K562 (cell line): Measurements from ENCODE around the gene PTRH2. TPM values are rescaled to one million over a fixed set of nuclear protein-coding genes. Genes with fewer than 3 reads are reported as not detected.
A peak's percentile ranks its signal among the peaks of the same experiment; 100 is the strongest.

Experiments
- ATAC-seq: fragments of 200-7000 bp; cut with Tn5 transposase; 3 replicates; pipeline ENCODE4 v1.9.1; 2020; ENCODE audit warnings: moderate library complexity
- BruUV-seq: library from RNA; stranded (reverse); fragments of 400-500 nt; replicated peaks from 2 replicates; lab custom pipeline; 2021; lab: Mats Ljungman, UMichigan
- CTCF ChIA-PET: fragments of 300-600 bp; formaldehyde crosslinking; extraction: SDS; loops from one replicate; lab custom pipeline; 2021; ENCODE audit warnings: low intra/inter-chr PET ratio; lab: Yijun Ruan, JAX
- POLR2A ChIA-PET: fragments of 300-600, 350-650 bp; sonication (Branson Sonifier 250); formaldehyde crosslinking; extraction: SDS; loops from one replicate; lab custom pipeline; 2021; ENCODE audit warnings: antibody characterized with exemption, inconsistent platforms; lab: Yijun Ruan, JAX
- DNase-seq, 4 experiments: peaks; one replicate each; pipeline versions ENCODE4 v3.0.0 to v3.0.0-alpha.2; 2011 to 2018; ENCODE audit warnings: low spot score in 3 of 4, mixed read lengths in 3 of 4; ENCODE audit errors: extremely low read depth in 1 of 4
- FAIRE-seq: peaks from 2 replicates; lab custom pipeline; 2011; peaks lifted over from hg19 to GRCh38; lab: Jason Lieb, UNC
- H2AFZ ChIP-seq: 2 replicates; pipeline ENCODE4 v1.6.0; 2011; ENCODE audit warnings: low read depth, low read length, control low read depth, inconsistent platforms
- H3K27ac ChIP-seq: fragments of 200-600 bp; 3 replicates; pipeline ENCODE4 v1.8.0; 2011; ENCODE audit warnings: low read depth, mild to moderate bottlenecking, control low read depth, inconsistent platforms, low read length, moderate library complexity, mixed read lengths; ENCODE audit errors: extremely low read depth
- H3K27me3 ChIP-seq, 2 experiments: fragments of 300-600 bp in 1 of 2; 2 replicates in 1 of 2; 3 replicates in 1 of 2; pipeline versions ENCODE4 v1.6.0 to v1.8.0; 2011; ENCODE audit warnings: inconsistent platforms in 2 of 2, low read length in 2 of 2, mild to moderate bottlenecking in 1 of 2, mixed read lengths in 1 of 2, moderate library complexity in 1 of 2; ENCODE audit not compliant: control insufficient read depth in 2 of 2, insufficient read depth in 2 of 2
- H3K36me3 ChIP-seq: fragments of 300-600 bp; 3 replicates; pipeline ENCODE4 v1.8.0; 2011; ENCODE audit warnings: mild to moderate bottlenecking, low read length, inconsistent platforms; ENCODE audit not compliant: control insufficient read depth, insufficient read depth
- H3K4me1 ChIP-seq, 2 experiments: fragments of 200-600 bp in 1 of 2; replicated peaks in 1 of 2; 2 replicates in 1 of 2; 3 replicates in 1 of 2; pipeline versions ENCODE4 v1.5.1 to v1.8.0; 2011; ENCODE audit warnings: inconsistent platforms in 2 of 2, low read length in 2 of 2, mild to moderate bottlenecking in 1 of 2, mixed read lengths in 1 of 2, moderate library complexity in 1 of 2; ENCODE audit not compliant: control insufficient read depth in 2 of 2, insufficient read depth in 2 of 2
- H3K4me2 ChIP-seq: 2 replicates; pipeline ENCODE4 v1.6.1; 2011; ENCODE audit warnings: low read length, control low read depth, inconsistent platforms, mixed read lengths; ENCODE audit not compliant: insufficient read depth
- H3K4me3 ChIP-seq: fragments of 200-600 bp; sonication (generic), shearing (Covaris generic); 2 replicates; pipeline ENCODE4 v1.5.1; 2016; ENCODE audit warnings: control low read depth, inconsistent platforms
- H3K79me2 ChIP-seq: fragments of 200-600 bp; 3 replicates; pipeline ENCODE4 v1.8.0; 2011; ENCODE audit warnings: low read length, inconsistent platforms; ENCODE audit not compliant: control insufficient read depth, insufficient read depth
- H3K9ac ChIP-seq, 2 experiments: 2 replicates each; pipeline versions ENCODE4 v1.6.0 to v1.6.1; 2011; ENCODE audit warnings: low read depth in 2 of 2, low read length in 2 of 2, control low read depth in 1 of 2, inconsistent platforms in 1 of 2, mild to moderate bottlenecking in 1 of 2, mixed read lengths in 1 of 2; ENCODE audit not compliant: insufficient read depth in 1 of 2
- H3K9me1 ChIP-seq: one replicate; pipeline ENCODE4 v1.6.0; 2011; ENCODE audit warnings: inconsistent platforms, mild to moderate bottlenecking, low read length, moderate library complexity; ENCODE audit not compliant: control insufficient read depth, insufficient read depth
- H3K9me3 ChIP-seq: replicated peaks from 2 replicates; pipeline ENCODE4 v1.5.1; 2011; ENCODE audit warnings: low read depth, low read length, inconsistent platforms; ENCODE audit not compliant: control insufficient read depth, insufficient read depth
- H4K20me1 ChIP-seq: replicated peaks from 2 replicates; pipeline ENCODE4 v1.6.1; 2011; ENCODE audit warnings: low read length, inconsistent platforms, mixed read lengths; ENCODE audit not compliant: control insufficient read depth, insufficient read depth
- ARID1B ChIP-seq: fragments of 450-650 bp; IDR thresholded peaks from 2 replicates; pipeline ENCODE4 v1.6.1; 2016; ENCODE audit warnings: antibody characterized with exemption, mild to moderate bottlenecking, inconsistent platforms
- BHLHE40 ChIP-seq: IDR thresholded peaks from 2 replicates; pipeline ENCODE4 v1.6.1; 2011; ENCODE audit warnings: low read length, improper control_type of control experiment
- CREB1 ChIP-seq, 2 experiments: sonication (generic) in 1 of 2; formaldehyde crosslinking in 1 of 2; IDR thresholded peaks; 2 replicates each; pipeline versions ENCODE4 v1.6.1 to v1.8.0; 2012 to 2022; ENCODE audit warnings: inconsistent platforms in 1 of 2, mild to moderate bottlenecking in 1 of 2, missing genetic modification reagents in 1 of 2, moderate library complexity in 1 of 2
- GABPB2 ChIP-seq: fragments of 250-450 bp; sonication (Bioruptor Pico); conservative IDR thresholded peaks from 2 replicates; pipeline ENCODE4 v1.5.1; 2021; ENCODE audit warnings: mild to moderate bottlenecking
- HIVEP1 ChIP-seq: fragments of 250-450 bp; sonication (Bioruptor Pico); IDR thresholded peaks from 2 replicates; pipeline ENCODE4 v1.4.0; 2020; ENCODE audit warnings: mild to moderate bottlenecking
- MAFK ChIP-seq: IDR thresholded peaks from 2 replicates; pipeline ENCODE4 v1.6.1; 2011; ENCODE audit warnings: low read length, improper control_type of control experiment
- MNT ChIP-seq, 2 experiments: fragments of 450-650 bp; conservative IDR thresholded peaks; 2 replicates each; pipeline ENCODE4 v1.6.1; 2017; ENCODE audit warnings: mild to moderate bottlenecking in 2 of 2, moderate library complexity in 2 of 2
- MXD1 ChIP-seq: fragments of 250-450 bp; sonication (Bioruptor Pico); IDR thresholded peaks from 2 replicates; pipeline ENCODE4 v1.8.0; 2021; ENCODE audit warnings: borderline replicate concordance, mild to moderate bottlenecking, moderate library complexity; ENCODE audit not compliant: poor library complexity, severe bottlenecking
- MYNN ChIP-seq, 2 experiments: sonication (generic); formaldehyde crosslinking in 1 of 2; IDR thresholded peaks; 2 replicates each; pipeline versions ENCODE4 v1.5.0 to v1.6.1; 2016 to 2020; ENCODE audit warnings: antibody characterized with exemption in 1 of 2, missing genetic modification reagents in 1 of 2
- NCOA1 ChIP-seq: fragments of 450-650 bp; IDR thresholded peaks from 2 replicates; pipeline ENCODE4 v1.6.1; 2016; ENCODE audit warnings: low read depth
- NCOR1 ChIP-seq: fragments of 450-650 bp; IDR thresholded peaks from 2 replicates; pipeline ENCODE4 v1.6.1; 2016; ENCODE audit warnings: mild to moderate bottlenecking, moderate library complexity
- NFE2 ChIP-seq: IDR thresholded peaks from 2 replicates; pipeline ENCODE4 v1.6.1; 2014; ENCODE audit warnings: antibody characterized with exemption, low read depth
- PHB2 ChIP-seq: fragments of 450-650 bp; IDR thresholded peaks from 2 replicates; pipeline ENCODE4 v1.6.1; 2017; ENCODE audit warnings: low read depth
- PML ChIP-seq: IDR thresholded peaks from 2 replicates; pipeline ENCODE4 v1.6.1; 2012; ENCODE audit warnings: low read length, inconsistent platforms
- POLR2AphosphoS5 ChIP-seq: IDR thresholded peaks from 2 replicates; pipeline ENCODE4 v1.6.1; 2011; ENCODE audit warnings: mild to moderate bottlenecking, low read depth, low read length, moderate library complexity; ENCODE audit not compliant: control insufficient read depth, insufficient read depth
- RFX7 ChIP-seq: fragments of 250-450 bp; sonication (Bioruptor Pico); IDR thresholded peaks from 2 replicates; pipeline ENCODE4 v1.5.1; 2021; ENCODE audit warnings: mild to moderate bottlenecking
- RNF2 ChIP-seq: sonication (generic); IDR thresholded peaks from 2 replicates; pipeline ENCODE4 v1.6.1; 2016
- SAP30 ChIP-seq: fragments of 200-600 bp; sonication (generic); IDR thresholded peaks from 2 replicates; pipeline ENCODE4 v1.6.1; 2012; ENCODE audit warnings: borderline replicate concordance, low read depth, mild to moderate bottlenecking, moderate library complexity, low read length, control low read depth, inconsistent platforms; ENCODE audit not compliant: insufficient read depth, poor library complexity, severe bottlenecking
- SMARCC2 ChIP-seq: fragments of 450-650 bp; IDR thresholded peaks from 2 replicates; pipeline ENCODE4 v1.6.1; 2017; ENCODE audit warnings: antibody characterized with exemption, moderate library complexity, mild to moderate bottlenecking, low read depth
- TAL1 ChIP-seq: fragments of 450-650 bp; IDR thresholded peaks from 2 replicates; pipeline ENCODE4 v1.6.1; 2016; ENCODE audit warnings: mild to moderate bottlenecking
- ZNF143 ChIP-seq: sonication (generic); formaldehyde crosslinking; IDR thresholded peaks from 2 replicates; pipeline ENCODE4 v1.9.0; 2022; ENCODE audit warnings: mild to moderate bottlenecking, missing genetic modification reagents
- ZNF699 ChIP-seq: fragments of 250-450 bp; sonication (Bioruptor Pico); IDR thresholded peaks from 2 replicates; pipeline ENCODE4 v1.8.0; 2021; ENCODE audit warnings: mild to moderate bottlenecking, moderate library complexity; ENCODE audit not compliant: insufficient replicate concordance
- WGBS: fragments of 100-300 bp; shearing (Covaris generic); methylation state at CpG from one replicate; pipeline ENCODE4 v1.1.6; 2016; ENCODE audit warnings: low coverage, mixed read lengths; ENCODE audit not compliant: insufficient coverage; ENCODE audit errors: missing lambda C conversion rate; 5-methylcytosine and 5-hydroxymethylcytosine counted together
- in situ Hi-C: fragments of 300-500 bp; cut with MboI; formaldehyde crosslinking; loops from 4 replicates; pipeline ENCODE4 v1.15.0; 2018; ENCODE audit warnings: inconsistent platforms, mixed read lengths
- intact Hi-C: fragments of 100-400 bp; cut with micrococcal nuclease; formaldehyde crosslinking; loops from 2 replicates; pipeline ENCODE4 v1.14.2; 2022
- polyA plus RNA-seq, 8 experiments: library from polyadenylated mRNA; depleted of rRNA in 4 of 8; stranded (reverse) in 5 of 8; unstranded in 3 of 8; fragments of >200 nt; fragmentation: Nextera tagmentation in 2 of 8; fragmentation: Illumina TruSeq in 1 of 8; extraction: Ambion mirVana in 2 of 8; extraction: Trizol in 1 of 8; gene quantifications; 2 replicates each; pipeline versions ENCODE4 v1.2.1 to v1.2.3, GENCODE V29; 2011 to 2014; ENCODE audit warnings: inconsistent platforms in 1 of 8, missing spikeins in 1 of 8
- total RNA-seq, 7 experiments: library from RNA; depleted of rRNA in 6 of 7; stranded (reverse); fragments of >200 nt in 6 of 7; fragmentation: Illumina TruSeq in 2 of 7; extraction: Trizol in 2 of 7; gene quantifications; 2 replicates each; pipeline versions ENCODE4 v1.2.1 to v1.2.3, GENCODE V29; 2011 to 2021; ENCODE audit warnings: low replicate concordance in 1 of 7

Gene PTRH2
- total and polyA plus RNA-seq, 9 of the 15 experiments (the other 6 are each of a cell fraction or from before 2014, with no cell fraction given): 53.1 to 210 (median 126) TPM

GRCh38 chr17:59707971-59708430 lies 771 bp upstream of the PTRH2 start (continued):
- TF ChIP-seq SAP30: peak; percentile 9
- peak; percentile 48; the same call in 1 of the 2 replicates for TF ChIP-seq NFE2

GRCh38 chr17:59702304-59702703 lies 4.9 kb downstream of the PTRH2 start:
- peaks cover 16 to 47% of the 10 kb centered on the region in 2 experiments; a peak in 3 of 5 replicates for H3K4me1 ChIP-seq
- peak overlapping the region; percentile 95 for H3K4me2 ChIP-seq
- FAIRE-seq (peak; percentile 73), DNase-seq (peak; percentile 54 to 90 (median 68)), ATAC-seq (peak; percentile 45)
- intact Hi-C loops (no loop called here), in situ Hi-C loops (no loop called here)
- no peaks in the 10 kb centered on the region for H3K27me3 ChIP-seq
- ChIA-PET POLR2A (interaction anchor here (0.6 to 4.4 kb wide), 10 partner anchors 9 to 163 kb away, joined by 3 to 19 read pairs (median 6); no protein-coding TSS in a partner anchor), CTCF (no interaction called here)
- H4K20me1 ChIP-seq: peaks cover 57% of the 10 kb centered on the region
- H3K9me1 ChIP-seq: no peaks in the 10 kb centered on the region
- no peak overlapping the region for H2AFZ ChIP-seq
- peaks cover 100% of the 10 kb centered on the region for H3K79me2 ChIP-seq
- H3K9me3 ChIP-seq: no peaks in the 10 kb centered on the region
- H3K36me3 ChIP-seq: peaks cover 78% of the 10 kb centered on the region
- under 1% methylated on average over 7 of the region's 7 CpGs for WGBS
- BruUV-seq: no TSS peak
- peak overlapping the region in 1 of 2 experiments; percentile 62; a peak in 2 of 4 replicates for H3K9ac ChIP-seq
- peak overlapping the region; percentile 13; the same call in 1 of the 2 replicates for H3K4me3 ChIP-seq
- peak overlapping the region; percentile 62 for H3K27ac ChIP-seq
- no peak for TF ChIP-seq ZNF143 (CRISPR knock-in tag)
- peak; percentile 59; the same call in 1 of the 2 replicates for TF ChIP-seq NCOA1
- TF ChIP-seq PHB2: peak; percentile 84
- no peak for TF ChIP-seq BHLHE40
- TF ChIP-seq RFX7: no peak
- peak; percentile 19 to 43; a peak in 1 of 4 replicates for TF ChIP-seq MNT (conservative IDR thresholded peaks at IDR 0.05)
- peak; percentile 44; the same call in 1 of the 2 replicates for TF ChIP-seq MYNN (IDR thresholded peaks at IDR 0.05)
- no peak for TF ChIP-seq MYNN (CRISPR knock-in tag; IDR thresholded peaks at IDR 0.05)
- peak; percentile 78; the same call in 1 of the 2 replicates for TF ChIP-seq SMARCC2
- TF ChIP-seq CREB1 (IDR thresholded peaks at IDR 0.05): peak; percentile 50; the same call in 1 of the 2 replicates
- TF ChIP-seq CREB1 (CRISPR knock-in tag; IDR thresholded peaks at IDR 0.05): no peak
- no peak for TF ChIP-seq MAFK
- TF ChIP-seq GABPB2 (CRISPR knock-in tag): no peak
- peak; percentile 93 for TF ChIP-seq NCOR1
- TF ChIP-seq ZNF699: no peak
- peak; percentile 96 for TF ChIP-seq ARID1B
- TF ChIP-seq HIVEP1: no peak
- peak; percentile 96 for TF ChIP-seq PML
- TF ChIP-seq RNF2: peak; percentile 53; the same call in 1 of the 2 replicates
- TF ChIP-seq POLR2AphosphoS5: peak; percentile 96
- peak; percentile 96 for TF ChIP-seq TAL1
- no peak for TF ChIP-seq MXD1
